ENCODE results near the gene NRXN3. TPM values are rescaled to one million over a fixed set of nuclear protein-coding genes. Genes with fewer than 3 reads are reported as not detected.

The NRXN3 gene
- total RNA-seq, 1 experiment from 2014 or later, result not detected

DNA sequence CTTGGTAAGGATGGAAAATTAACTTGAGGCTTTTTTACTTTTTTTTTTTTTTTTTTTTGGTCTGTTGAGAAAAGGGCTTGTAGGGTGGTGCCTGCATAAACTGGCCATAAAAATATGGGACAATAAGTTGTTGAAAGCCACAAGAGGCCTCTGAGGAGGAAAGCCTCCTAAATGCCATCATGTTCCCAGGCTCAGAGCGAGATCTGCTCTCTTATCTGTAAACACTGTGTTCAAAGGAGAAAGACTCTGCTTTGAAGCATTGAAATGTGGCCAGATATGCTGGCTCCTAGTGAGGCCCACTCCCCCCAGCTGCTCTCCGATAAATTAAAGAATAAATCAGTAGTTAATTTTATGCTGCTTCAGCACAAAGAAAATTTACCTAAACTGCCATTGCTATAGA lies 1536.2 kb downstream of the NRXN3 start:
- Histone ChIP-seq H3K9ac (ENCODE audit: low read length) (no peak overlapping the region), H3K4me2 (ENCODE audit: low read length) (no peak overlapping the region), H3K79me2 (ENCODE audit: insufficient read depth, low read length) (no peaks in the 10 kb centered on the region), H2AFZ (ENCODE audit: low read depth, low read length, poor library complexity, severe bottlenecking) (no peak overlapping the region), H3K9me3 (ENCODE audit: control insufficient read depth in 1 of 2, insufficient read depth in 1 of 2, low read depth in 1 of 2, low read length in 2 of 2) (peaks cover 5 to 20% of the 10 kb centered on the region in 2 experiments; a peak in 2 of 4 replicates), H3K27me3 (ENCODE audit: insufficient read depth, low read length) (no peaks in the 10 kb centered on the region), H3K9me2 (ENCODE audit: insufficient read depth) (no peaks in the 10 kb centered on the region), H3K27ac (ENCODE audit: low read depth, low read length) (no peak overlapping the region), H3K36me3 (ENCODE audit: control insufficient read depth in 1 of 2, insufficient read depth in 2 of 2, low read length in 2 of 2) (no peaks in the 10 kb centered on the region), H3K4me3 (replicated peaks in 1 of 2; ENCODE audit: low read depth in 1 of 2, low read length in 2 of 2) (no peak overlapping the region), H3K4me1 (ENCODE audit: control insufficient read depth in 1 of 2, insufficient read depth in 2 of 2, low read length in 2 of 2) (no peaks in the 10 kb centered on the region), H4K20me1 (ENCODE audit: insufficient read depth) (no peaks in the 10 kb centered on the region)
- POLR2A ChIA-PET, result no interaction called here
- no peak for ATAC-seq
- DNase-seq (ENCODE audit: low read depth, low spot score), result no peak
- no peak for TF ChIP-seq ZNF274 (IDR thresholded peaks at IDR 0.05; ENCODE audit: low read depth, low read length)
- no peak for TF ChIP-seq EZH2 (IDR thresholded peaks at IDR 0.05)
- no peak for TF ChIP-seq FOSL1 (IDR thresholded peaks at IDR 0.05; ENCODE audit: low read depth)
- TF ChIP-seq, protein P1, sequence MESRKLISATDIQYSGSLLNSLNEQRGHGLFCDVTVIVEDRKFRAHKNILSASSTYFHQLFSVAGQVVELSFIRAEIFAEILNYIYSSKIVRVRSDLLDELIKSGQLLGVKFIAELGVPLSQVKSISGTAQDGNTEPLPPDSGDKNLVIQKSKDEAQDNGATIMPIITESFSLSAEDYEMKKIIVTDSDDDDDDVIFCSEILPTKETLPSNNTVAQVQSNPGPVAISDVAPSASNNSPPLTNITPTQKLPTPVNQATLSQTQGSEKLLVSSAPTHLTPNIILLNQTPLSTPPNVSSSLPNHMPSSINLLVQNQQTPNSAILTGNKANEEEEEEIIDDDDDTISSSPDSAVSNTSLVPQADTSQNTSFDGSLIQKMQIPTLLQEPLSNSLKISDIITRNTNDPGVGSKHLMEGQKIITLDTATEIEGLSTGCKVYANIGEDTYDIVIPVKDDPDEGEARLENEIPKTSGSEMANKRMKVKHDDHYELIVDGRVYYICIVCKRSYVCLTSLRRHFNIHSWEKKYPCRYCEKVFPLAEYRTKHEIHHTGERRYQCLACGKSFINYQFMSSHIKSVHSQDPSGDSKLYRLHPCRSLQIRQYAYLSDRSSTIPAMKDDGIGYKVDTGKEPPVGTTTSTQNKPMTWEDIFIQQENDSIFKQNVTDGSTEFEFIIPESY (IDR thresholded peaks at IDR 0.05; ENCODE audit: extremely low read depth, insufficient replicate concordance, low read length), result no peak
- no peak for TF ChIP-seq REST (IDR thresholded peaks at IDR 0.05; ENCODE audit: low read depth)
- TF ChIP-seq ZFX (IDR thresholded peaks at IDR 0.05), result no peak
- TF ChIP-seq ATF3 (IDR thresholded peaks at IDR 0.05), result no peak
- TF ChIP-seq EZH2phosphoT487 (IDR thresholded peaks at IDR 0.05; ENCODE audit: borderline replicate concordance), result no peak
- no peak for TF ChIP-seq MAX (IDR thresholded peaks at IDR 0.05)
- no peak for TF ChIP-seq CTCF (IDR thresholded peaks at IDR 0.05 in 2 of 3, conservative IDR thresholded peaks at IDR 0.05 in 1 of 3; ENCODE audit: borderline replicate concordance in 1 of 3, insufficient read depth in 1 of 3, low read depth in 2 of 3, low read length in 2 of 3)
- no peak for TF ChIP-seq EGR1 (IDR thresholded peaks at IDR 0.05; ENCODE audit: low read depth)
- TF ChIP-seq JUND (IDR thresholded peaks at IDR 0.05), result no peak
- TF ChIP-seq ELF1 (IDR thresholded peaks at IDR 0.05; ENCODE audit: borderline replicate concordance, low read depth), result no peak
- CTCF ChIA-PET, result no interaction called here
- RAD21 ChIA-PET (ENCODE audit: low non-redundant PET in 1 of 2, low total read pairs in 2 of 2, uncharacterized antibody in 2 of 2, unreplicated experiment in 2 of 2), result no interaction called here
- no TSS peak for BruUV-seq (replicated peaks)
- intact Hi-C loops (cut with micrococcal nuclease), result no loop called here

All from HCT116 (cell line).